ENCODE results near the gene CYB5R3. TPM values are rescaled to one million over a fixed set of nuclear protein-coding genes. Genes with fewer than 3 reads are reported as not detected.

CYB5R3 gene
- total RNA-seq, 1 experiment from 2014 or later: 85.4 TPM

DNA sequence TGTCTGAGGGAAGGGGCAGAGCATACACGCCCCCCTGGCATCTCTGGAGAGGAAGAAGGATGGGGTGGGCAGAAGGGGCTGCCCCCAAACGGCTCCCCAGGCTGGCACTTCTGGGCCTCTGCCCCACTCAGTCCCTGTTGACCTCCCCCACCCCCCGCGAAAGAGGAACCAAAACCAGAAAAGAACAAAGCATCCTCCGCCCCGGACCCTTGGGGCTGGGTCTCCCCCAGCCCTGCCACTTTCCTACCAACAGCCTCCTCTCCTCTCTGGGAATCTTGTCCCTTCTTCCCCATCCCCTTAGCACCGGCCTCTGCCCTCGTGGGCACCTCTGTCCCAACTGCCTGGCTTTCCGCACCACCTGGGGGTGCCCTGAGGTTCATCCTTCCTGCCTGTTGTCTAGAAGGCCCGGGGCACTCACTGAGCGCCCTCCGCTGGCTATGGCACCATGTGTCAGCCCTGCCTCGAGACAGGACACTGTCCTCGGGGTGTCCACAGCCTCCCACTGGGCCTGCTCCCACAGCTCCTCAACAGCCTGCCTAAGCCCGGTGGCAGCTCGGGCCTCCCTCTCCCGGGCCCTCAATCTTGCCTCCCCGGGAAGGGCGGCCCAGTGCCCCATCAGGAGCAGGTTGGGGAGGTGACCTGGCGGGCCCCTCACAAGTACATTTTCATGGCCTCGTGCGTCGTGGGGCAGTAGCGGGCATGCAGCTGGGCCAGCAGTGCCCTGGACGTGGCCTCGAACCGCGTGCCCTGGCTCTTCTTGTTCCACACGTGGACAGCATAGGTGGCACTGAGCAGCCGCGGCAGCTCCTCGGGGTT, 43.3 kb upstream of the CYB5R3 start:
- H3K36me3 Mint-ChIP-seq: no peaks in the 10 kb centered on the region
- no peaks in the 10 kb centered on the region for H3K27me3 Mint-ChIP-seq (ENCODE audit: low read depth)
- TF ChIP-seq KAT7 (CRISPR knock-in tag; IDR thresholded peaks at IDR 0.05; ENCODE audit: borderline replicate concordance) (no peak), ATF2 (CRISPR knock-in tag; IDR thresholded peaks at IDR 0.05; ENCODE audit: borderline replicate concordance, low read depth) (no peak), RORB (CRISPR knock-in tag; IDR thresholded peaks at IDR 0.05) (no peak), IRF2 (CRISPR knock-in tag; IDR thresholded peaks at IDR 0.05; ENCODE audit: borderline replicate concordance, low read depth) (no peak), PREB (CRISPR knock-in tag; IDR thresholded peaks at IDR 0.05; ENCODE audit: borderline replicate concordance) (no peak), NFYB (CRISPR knock-in tag; conservative IDR thresholded peaks at IDR 0.05; ENCODE audit: low read depth) (no peak), E2F1 (CRISPR knock-in tag; IDR thresholded peaks at IDR 0.05) (no peak), FOXP4 (CRISPR knock-in tag; IDR thresholded peaks at IDR 0.05) (no peak), GTF2I (CRISPR knock-in tag; conservative IDR thresholded peaks at IDR 0.05) (no peak), ZBTB43 (CRISPR knock-in tag; IDR thresholded peaks at IDR 0.05) (no peak), ZMAT4 (CRISPR knock-in tag; IDR thresholded peaks at IDR 0.05) (no peak), E2F4 (CRISPR knock-in tag; IDR thresholded peaks at IDR 0.05; ENCODE audit: borderline replicate concordance, low read depth) (no peak), NFE2L1 (CRISPR knock-in tag; IDR thresholded peaks at IDR 0.05) (no peak), JAZF1 (CRISPR knock-in tag; IDR thresholded peaks at IDR 0.05) (no peak)
- TF ChIP-seq, protein P1, sequence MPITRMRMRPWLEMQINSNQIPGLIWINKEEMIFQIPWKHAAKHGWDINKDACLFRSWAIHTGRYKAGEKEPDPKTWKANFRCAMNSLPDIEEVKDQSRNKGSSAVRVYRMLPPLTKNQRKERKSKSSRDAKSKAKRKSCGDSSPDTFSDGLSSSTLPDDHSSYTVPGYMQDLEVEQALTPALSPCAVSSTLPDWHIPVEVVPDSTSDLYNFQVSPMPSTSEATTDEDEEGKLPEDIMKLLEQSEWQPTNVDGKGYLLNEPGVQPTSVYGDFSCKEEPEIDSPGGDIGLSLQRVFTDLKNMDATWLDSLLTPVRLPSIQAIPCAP (CRISPR knock-in tag; IDR thresholded peaks at IDR 0.05): no peak
- TF ChIP-seq, protein P2, sequence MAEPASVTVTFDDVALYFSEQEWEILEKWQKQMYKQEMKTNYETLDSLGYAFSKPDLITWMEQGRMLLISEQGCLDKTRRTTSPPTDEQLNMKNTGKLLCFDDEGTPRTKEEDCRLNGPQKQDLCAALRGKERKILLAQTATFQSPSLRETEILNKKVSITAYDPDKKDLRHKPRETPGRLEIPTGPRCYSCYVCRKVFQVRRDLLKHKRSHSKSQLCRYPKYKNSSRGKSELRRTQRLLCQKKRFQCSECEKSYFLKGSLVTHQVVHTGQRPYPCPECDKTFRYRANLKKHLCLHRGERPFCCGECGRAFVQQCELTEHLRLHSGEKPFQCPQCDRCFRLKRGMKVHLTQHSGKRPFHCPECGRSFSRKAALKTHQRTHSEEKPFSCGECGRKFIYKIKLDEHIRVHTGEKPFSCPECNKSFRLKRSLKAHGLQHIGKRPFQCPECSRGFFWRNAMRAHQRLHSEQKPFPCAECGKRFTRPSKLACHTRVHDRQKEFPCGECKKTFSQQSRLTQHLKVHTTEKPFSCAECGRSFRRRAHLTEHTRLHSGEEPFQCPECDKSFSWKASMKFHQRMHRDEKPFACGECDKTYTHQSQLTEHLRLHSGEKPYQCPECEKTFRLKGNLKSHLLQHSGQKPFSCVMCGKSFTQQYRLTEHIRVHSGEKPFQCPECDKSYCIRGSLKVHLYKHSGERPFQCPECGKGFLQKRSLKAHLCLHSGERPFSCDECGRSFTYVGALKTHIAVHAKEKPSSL (CRISPR knock-in tag; conservative IDR thresholded peaks at IDR 0.05): no peak
- no peaks in the 10 kb centered on the region for H3K9me3 Mint-ChIP-seq
- no peak overlapping the region for H3K4me3 Mint-ChIP-seq
- CTCF ChIA-PET: interaction anchor here (0.6 kb wide), 1 partner anchor 43 kb away, joined by 3 read pairs; no protein-coding TSS in a partner anchor
- 0 out of 2 replicates have a peak overlapping the region, but pooled peaks have one; percentile 23 for H3K27ac Mint-ChIP-seq
- ATAC-seq (no peak; the same call in 1 of the 2 replicates), DNase-seq (ENCODE audit: low spot score) (no peak)
- H3K4me1 Mint-ChIP-seq: peaks cover 17% of the 10 kb centered on the region
- POLR2A ChIA-PET: no interaction called here

Data from WTC11 (cell line).